COLO668 (cell line): ENCODE data around the gene ZNF22.
A peak's percentile ranks its signal among the peaks of the same experiment; 100 is the strongest.
"Not testable (repeated sequence)": the region's sequence is repeated elsewhere in the genome, so short reads cannot be mapped to it uniquely, and the experiment has no call there.

Experiments used
- DNase-seq: peaks from one replicate; lab custom pipeline; 2025; ENCODE audit not compliant: unreplicated experiment; lab: John Stamatoyannopoulos, UW

ZNF22 gene

DNA sequence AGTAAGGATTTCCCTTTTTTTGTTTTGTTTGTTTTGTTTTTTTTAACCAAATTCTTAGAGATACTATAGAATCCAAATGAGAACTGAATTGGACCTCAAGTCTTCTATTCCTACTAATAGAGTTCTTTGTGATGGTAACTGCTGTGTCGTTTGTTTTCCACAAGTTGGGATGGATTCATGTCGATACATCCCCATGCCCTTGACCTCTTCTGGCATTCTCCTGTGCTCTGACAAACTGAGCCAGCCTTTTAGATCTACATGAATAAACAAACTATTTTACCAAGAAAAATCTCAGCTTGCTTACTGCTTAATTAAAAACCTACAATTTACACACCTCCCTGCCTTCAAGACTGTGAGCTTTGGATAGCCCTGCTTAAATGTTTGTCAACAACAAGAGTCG lies 3.9 kb downstream of the ZNF22 start:
- DNase-seq: no peak

DNA sequence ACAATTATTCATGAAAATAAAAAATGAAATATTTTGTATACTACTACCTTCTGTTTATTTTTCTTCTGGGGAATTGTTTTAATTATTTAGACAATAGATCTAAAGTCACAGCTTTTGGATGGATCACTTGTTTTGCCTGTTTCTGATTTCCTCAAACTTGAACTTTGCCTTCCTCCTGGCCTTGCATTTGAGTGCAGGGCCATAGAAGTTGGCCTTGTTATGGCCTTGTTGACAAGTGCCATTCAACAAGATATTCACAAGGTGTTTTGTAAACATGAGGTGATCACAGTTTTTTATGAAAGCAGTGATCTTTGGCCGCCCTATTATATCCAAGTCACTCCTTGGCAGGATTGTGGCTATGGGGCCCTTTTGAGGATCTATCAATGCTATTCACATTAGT lies 4.6 kb downstream of the ZNF22 start:
- no peak for DNase-seq

DNA sequence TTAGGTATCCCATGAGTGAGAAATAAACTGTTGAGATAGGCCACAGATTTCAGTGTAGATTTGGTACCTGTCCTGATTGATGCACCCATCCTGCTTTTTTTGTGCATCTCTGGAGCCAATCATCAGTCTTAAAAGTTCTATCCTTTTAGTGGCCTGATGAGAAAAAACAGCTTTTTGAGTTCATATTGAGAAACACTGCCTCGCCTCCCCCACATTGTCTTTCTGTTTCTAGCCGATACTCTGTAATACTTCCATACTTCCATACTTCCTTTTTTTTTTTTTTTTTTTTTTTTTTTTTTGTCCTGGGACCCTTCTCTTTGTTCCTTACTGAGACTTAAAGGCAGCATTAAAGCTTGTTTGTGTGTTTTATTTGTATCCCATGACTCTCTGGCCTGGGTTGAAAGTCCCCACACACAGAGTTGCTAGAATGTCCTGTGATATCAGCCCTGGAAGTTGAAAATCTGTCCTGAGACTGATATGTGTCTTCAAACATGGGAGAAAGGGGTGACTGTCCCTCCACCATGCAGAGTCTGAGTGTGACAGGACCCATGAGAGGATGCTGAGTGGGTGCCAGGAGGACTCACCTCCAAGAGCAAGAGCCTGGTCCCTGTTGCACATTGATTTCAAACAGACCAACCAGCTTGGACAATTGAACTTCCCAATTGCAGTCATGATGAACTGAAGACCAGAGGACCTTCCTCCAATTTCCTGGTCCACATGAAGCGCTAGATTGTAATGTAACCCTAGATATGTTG lies 5.7 kb downstream of the ZNF22 start:
- DNase-seq: no peak

- DNase-seq: peak; percentile 18
These were observed 7.9 kb downstream of the ZNF22 start for GRCh38 chr10:45008524-45009161.

- not testable (repeated sequence) for DNase-seq
These were observed 13.8 kb downstream of the ZNF22 start for GRCh38 chr10:45014557-45014956.

- DNase-seq: no peak
These were observed 14.9 kb downstream of the ZNF22 start for GRCh38 chr10:45015590-45015989.

GRCh38 chr10:45023426-45023825 lies 22.7 kb downstream of the ZNF22 start:
- DNase-seq: no peak

- DNase-seq: no peak
These were observed 33.6 kb downstream of the ZNF22 start for GRCh38 chr10:45034301-45034700.

- no peak for DNase-seq
These were observed 35.0 kb downstream of the ZNF22 start for GRCh38 chr10:45035673-45036072.

GRCh38 chr10:45040921-45041542 lies 40.3 kb downstream of the ZNF22 start:
- DNase-seq: no peak

DNA sequence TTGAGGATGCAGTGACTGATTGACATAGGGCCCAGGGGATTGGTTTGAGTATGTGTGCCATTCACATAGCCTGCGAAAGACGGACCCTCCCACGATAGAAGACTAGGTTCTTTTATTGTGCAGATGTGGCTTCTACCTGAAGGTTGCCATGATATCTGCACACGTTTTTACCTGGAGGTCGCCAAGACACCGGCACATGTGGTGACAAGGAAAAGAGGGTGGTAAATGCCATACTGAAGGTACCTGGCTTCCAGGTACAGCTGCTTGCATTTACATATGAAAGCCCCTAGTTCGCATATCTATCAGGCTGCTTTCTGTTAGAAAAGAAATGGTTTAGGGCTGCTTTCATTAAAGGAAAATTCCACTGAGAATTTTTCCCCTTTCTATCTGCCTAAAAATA lies 43.6 kb downstream of the ZNF22 start:
- DNase-seq: no peak

DNA sequence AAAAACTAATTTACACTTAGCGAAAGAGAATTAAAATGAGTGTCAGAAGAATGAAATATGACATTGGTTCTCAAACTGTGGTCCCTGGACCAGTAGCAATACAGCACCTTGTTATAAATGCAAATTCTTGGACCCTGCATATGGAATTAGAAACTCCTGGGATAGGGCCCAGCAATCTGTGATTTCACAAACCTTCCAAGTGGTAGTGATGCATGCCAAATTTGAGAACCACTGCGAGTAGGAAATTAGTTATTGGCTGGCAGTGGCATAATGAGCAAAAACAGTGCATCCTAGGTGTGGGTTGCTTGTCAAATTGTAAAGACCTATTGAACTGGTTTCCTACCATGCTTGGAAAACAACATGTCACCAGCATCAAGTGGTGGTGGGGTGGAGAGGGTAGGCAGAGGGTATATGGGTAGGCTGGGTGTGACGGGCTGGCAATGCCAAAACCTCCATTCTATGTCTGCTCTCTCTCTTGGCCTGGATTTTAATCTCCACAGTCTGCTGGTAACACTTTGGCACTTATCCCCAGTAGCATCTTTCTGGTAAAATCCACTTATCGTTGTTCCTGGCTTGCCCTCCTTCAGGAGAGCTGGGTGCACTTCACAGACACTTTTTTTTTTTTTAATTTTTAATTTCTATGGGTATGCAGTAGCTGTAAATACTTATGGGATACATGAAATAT lies 50.0 kb downstream of the ZNF22 start:
- no peak for DNase-seq

- no peak for DNase-seq
These were observed 52.0 kb downstream of the ZNF22 start for GRCh38 chr10:45052700-45053099.

- no peak for DNase-seq
These were observed 52.9 kb downstream of the ZNF22 start for GRCh38 chr10:45053569-45054100.
